8988T (cell line): ENCODE results near the gene STX2.
"Not testable (repeated sequence)": the region's sequence is repeated elsewhere in the genome, so short reads cannot be mapped to it uniquely, and the experiment has no call there.

Experiments used
- DNase-seq: peaks from one replicate; pipeline ENCODE4 v3.0.0; 2011

STX2 gene

DNA sequence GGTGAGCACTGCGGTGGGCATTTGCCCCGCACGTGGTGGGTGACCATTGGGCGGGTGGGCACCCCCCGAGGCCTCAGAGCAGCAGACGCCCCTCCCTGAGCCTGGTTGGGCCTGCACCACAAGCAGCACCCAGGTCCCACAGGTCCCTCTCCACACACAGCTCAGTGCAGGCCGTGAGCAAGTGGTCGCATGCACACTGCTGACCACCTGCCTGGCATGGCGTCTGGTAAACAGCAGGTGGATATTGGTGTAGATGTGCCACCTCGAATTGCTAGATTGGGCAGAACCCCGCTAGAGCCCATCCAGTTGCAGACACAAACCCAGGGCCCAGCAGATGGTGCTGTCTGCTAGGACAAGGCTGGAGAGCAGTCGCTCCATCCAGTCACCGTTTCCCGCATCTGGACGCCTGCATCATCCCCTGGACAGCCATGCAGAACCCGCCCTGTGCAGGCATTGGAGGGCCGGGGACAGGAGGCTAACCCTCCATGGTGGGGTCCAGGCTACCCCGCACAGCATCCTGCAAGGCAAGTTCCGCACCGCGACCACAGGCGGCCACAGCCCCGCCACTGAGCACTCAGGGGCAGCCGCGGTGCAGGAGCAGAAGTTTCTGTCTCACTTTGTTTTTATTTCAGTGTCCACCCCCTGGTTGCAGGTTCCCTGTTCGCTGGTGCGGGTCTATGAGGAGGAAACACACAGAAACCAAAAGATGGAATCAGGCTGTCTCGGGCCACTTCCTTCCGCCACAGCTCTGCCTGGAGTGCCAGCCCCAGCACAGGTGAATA lies 77.3 kb downstream of the STX2 start:
- peak; percentile 57 for DNase-seq

DNA sequence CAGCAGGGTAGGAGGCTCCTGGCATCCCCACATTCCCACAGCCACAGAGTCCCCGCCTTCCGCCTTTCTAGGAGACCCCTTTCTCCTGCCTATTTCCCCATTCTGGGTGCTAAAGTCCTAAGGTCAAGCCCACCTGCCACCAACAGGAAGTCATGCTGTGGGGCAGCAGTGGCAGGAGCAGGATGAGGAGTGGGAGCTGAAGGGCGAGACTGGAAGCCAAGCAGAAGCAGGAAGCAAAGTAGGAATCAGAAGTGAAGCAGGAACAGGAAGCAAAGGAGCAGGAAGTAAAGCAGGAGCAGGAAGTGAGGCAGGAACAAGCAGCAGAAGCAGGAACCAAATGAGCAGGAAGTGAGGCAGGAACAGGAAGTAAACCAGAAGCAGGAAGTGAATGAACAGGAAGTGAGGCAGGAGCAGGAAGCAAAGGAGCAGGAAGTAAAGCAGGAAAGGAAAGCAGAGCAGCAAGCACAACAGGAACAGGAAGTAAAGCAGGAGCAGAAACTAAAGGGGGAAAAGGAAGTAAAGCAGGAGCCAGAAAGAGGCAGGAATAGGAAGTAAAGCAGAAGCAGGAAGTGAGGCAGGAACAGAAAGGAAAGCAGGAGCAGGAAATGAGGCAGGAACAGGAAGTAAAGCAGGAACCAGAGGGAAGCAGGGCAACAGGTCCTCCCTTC lies 84.7 kb downstream of the STX2 start:
- DNase-seq = no peak

DNA sequence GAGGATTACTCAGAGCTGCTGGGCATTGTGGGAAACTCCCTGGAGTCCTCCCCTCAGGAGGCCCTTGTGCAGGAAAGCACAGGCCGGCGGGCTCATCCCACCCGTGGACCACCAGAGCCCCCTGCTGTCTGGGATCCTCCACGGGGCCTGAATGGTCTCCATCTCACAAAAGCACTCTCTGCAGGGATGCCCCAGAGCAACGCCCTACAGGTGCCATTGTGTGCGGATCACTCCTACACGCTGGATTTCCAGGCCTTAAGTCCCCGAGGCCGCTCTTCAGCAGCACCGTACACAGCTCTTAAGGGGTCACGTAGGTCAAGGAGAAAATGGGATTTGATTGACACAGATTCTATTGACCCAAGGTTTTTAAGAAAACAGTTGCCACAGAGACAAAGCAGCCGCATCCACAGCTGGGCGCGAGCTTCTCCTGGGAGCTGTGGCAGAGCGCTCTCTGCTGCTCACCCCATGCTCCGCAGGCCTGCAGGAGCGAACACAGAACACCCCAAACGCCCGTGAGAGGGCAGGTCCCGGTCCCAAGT lies 86.3 kb downstream of the STX2 start:
- no peak for DNase-seq

DNA sequence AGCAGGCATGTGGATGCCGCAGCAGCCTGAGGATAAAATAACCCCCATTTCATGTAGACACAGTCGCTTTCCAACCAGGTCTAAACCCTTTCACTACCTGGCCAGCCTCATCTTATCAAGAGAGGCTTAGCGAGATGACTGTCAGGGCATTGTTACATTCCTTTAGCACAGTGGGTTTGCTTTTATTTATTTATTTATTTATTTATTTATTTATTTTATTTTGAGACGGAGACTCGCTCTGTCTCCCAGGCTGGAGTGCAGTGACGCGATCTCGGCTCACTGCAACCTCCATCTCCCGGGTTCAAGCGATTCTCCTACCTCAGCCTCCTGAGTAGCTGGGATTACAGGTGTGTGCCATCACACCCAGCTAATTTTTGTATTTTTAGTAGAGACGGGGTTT lies 87.0 kb downstream of the STX2 start:
- DNase-seq = not testable (repeated sequence)

DNA sequence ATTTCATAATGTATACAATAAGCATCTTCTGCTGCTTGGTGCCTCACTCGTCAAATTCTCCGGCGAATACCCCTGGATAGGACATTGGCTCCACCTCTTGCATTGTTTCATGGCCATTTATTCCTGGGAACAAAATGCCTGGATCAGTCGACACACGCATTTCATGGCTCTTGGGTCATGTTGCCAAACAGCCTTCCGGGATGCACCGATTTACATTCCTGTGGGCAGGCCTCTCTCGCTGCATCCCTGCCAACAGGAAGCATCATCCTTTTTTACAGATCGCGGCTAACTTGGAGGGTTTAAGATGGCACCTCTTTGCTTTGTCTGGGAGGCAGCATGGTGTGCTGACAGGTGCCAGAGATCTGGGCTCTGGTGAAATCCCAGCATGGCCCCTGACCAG lies 90.3 kb downstream of the STX2 start:
- DNase-seq = no peak

DNA sequence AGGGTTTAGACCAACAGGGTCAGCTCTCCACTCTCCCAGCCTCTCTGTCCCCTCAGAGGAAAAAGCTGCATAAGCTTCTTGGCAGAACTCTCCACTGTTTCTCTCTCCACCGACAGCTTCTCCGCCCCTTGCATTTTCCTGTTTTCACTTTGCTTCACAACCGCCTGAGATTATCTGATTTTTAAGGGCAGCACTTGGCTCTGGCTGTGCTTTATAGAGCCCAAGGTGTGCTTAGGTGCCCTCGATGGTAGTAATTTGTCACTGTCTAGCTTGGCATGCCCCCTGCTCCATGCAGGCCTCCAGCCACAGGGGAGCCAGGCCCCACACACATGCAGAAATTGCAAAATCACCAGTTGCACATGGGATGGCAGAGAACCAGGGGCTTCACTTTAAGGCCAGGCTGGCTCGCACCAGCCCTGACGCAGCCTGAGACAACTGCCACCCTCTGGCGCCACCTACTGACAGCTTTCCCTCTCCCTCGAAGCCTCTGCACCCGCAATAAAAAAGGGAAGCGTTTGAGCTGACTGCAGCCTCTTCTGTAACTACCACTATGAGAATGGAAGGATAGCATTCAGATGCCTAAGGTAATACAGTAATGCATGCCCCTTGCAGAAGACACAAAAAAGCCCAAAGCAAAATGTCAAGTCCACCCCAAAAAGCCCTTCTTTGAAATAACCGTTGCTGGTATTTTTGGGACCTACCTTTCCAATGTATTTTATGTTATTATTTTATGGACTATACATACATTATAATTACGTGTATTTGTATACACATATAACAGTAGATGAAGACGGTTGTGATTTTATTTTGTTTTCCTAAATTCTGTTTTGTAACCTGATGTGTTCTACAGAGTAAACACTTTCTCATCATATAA lies 90.9 kb downstream of the STX2 start:
- peak; percentile 53 for DNase-seq

DNA sequence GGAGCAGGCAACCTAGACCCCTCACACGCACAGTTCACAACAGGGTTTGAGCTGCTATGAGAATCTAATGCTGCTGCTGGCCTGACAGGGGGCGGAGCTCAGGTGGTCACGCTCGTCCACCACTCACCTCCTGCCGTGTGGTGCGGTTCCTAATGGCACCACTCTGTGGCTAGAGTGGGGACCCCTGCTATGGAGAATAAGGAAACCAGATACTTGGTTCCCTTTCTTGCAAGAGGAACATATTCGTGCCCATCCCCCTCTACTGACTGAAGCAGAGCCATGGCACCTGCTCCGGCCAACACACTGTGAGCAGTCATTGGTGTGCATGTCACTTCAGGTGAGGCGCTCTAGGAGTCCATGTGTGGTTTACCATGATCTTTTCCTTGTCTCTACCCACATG lies 92.5 kb downstream of the STX2 start:
- DNase-seq = no peak

DNA sequence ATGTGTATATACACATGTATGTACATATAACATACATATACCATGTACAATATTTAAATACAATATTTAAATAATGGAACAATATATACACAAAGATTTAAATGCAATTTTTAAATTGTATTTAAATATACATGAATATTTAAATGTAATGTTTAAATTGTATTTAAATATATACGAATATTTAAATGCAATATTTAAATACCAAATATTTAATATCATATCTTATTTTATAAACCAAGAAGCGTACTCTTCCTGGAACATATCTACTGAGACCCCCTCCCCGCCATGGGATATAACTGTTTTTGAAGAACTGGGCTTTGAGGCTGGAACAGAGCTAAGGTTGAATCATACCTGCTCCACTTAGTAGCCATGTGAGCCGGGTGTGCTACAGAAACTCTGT lies 93.1 kb downstream of the STX2 start:
- no peak for DNase-seq

DNA sequence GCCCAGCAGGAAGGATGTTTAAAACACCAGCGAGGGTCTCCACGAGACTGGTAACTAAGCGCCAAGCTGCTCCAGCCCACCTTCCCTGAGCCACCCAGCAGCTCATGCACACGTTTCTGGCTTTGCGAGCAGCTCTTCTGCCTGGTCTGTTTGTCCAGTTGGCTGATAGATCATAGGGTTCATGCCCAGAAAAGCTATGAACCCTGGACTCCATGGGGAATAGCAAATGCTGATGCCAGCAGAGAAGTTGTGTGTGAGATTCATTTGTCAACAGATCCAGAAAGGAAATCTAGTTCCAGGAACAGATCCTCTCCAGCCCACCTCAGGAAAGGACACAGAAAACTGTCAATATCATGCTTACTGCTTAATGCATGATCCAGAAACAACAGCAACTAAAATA lies 94.8 kb downstream of the STX2 start:
- no peak for DNase-seq

DNA sequence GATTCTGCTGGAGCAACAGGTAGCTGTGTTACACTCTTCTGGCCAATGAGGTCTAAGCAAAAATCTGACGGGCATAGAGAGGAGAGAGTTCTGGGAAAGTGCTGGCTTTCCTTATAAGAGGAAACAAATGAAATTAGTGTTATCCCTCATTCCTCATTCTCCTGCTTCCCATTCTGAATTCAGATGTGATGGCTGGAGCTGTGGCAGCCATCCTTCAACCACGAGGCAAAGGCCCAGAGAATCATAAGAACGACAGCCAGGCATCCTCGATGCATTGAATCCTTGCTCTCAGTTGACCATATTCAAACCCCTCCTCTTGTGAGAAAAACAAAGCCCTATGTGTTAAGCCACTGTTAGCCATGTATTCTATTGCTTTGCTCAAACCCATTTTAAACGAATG lies 95.4 kb downstream of the STX2 start:
- DNase-seq = no peak

DNA sequence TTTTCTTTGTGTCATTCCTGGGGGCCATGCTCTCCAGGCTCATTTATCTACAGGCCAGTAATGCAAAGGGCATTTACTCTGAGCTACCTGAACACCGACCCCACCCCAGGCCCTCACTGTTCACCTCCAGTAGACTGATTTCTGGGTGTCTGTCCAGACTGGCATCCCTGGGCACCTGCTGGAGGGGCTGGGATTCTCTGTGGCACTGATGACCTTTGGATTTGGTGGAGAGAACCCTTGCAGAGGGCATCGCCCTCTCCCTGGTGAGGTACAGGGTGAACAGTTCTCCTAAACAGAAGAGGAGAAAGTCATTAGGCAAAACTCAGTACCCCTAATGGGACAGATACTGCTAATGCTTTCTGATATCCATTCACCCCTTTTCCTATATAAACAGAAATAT lies 95.9 kb downstream of the STX2 start:
- no peak for DNase-seq

DNA sequence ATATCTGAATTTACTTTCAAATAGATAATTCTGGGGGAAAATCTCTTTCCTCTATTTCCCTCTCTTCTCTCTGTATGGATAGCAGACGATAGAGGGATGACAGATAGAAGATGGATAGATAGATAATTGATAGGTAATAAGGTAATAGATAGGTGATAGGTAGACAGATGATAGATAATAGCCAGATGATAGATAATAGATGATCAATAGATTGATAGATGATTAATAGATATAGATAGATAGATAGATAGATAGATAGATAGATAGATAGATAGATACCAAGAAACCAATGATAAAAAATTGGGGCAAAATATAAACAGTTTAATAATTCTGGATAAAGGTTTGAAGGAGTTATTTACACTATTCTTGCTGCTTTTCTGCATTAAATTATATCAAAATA lies 96.3 kb downstream of the STX2 start:
- no peak for DNase-seq

DNA sequence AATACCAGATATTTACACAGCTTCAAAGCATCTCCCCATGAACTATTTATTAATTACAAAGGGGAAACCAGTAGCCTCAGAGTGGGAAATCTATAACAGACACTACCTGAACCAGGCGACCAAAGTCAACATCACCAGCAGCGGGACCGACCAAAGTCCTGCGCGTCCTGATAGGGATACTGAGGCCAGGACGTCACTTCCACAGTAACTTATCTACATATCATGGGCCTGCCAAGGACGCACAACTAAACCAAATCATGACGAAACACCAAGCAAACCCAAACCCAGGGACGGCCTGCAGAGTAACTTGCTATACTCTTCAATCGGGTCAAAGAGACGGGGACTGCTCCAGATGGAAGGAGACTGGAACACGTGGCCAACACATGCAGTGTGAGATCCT lies 96.9 kb downstream of the STX2 start:
- no peak for DNase-seq
